Esophagus squamous epithelium (tissue), 5 donors: Measurements from ENCODE around the gene OR4K1. TPM values are rescaled to one million over a fixed set of nuclear protein-coding genes. Genes with fewer than 3 reads are reported as not detected.

Source experiments
- DNase-seq: peaks from one replicate; lab custom pipeline; 2025; lab: John Stamatoyannopoulos, UW
- H3K27ac ChIP-seq, 4 donors: fragments of 200-600 bp; sonication (generic); one replicate each; pipeline ENCODE4 v1.5.1; 2016 to 2019; ENCODE audit warnings: mild to moderate bottlenecking in 1 of 4
- H3K27me3 ChIP-seq, 4 donors: fragments of 200-600 bp; sonication (generic); 1 replicate in 3 of 4; 2 replicates in 1 of 4; pipeline versions ENCODE4 v1.5.1 to v1.6.0; 2017 to 2021; ENCODE audit warnings: antibody characterized with exemption in 1 of 4
- H3K36me3 ChIP-seq, 3 donors: fragments of 200-600 bp; sonication (generic); one replicate each; pipeline ENCODE4 v1.5.1; 2016 to 2019
- H3K4me1 ChIP-seq, 3 donors: fragments of 200-600 bp; sonication (generic); one replicate each; pipeline ENCODE4 v1.5.1; 2017 to 2019
- H3K4me3 ChIP-seq, 4 donors: fragments of 200-600 bp; sonication (generic); 1 replicate in 3 of 4; 2 replicates in 1 of 4; pipeline ENCODE4 v1.5.1; 2016 to 2019; ENCODE audit warnings: mild to moderate bottlenecking in 2 of 4, moderate library complexity in 1 of 4
- H3K9me3 ChIP-seq, 3 donors: fragments of 200-600 bp; sonication (generic); one replicate each; pipeline ENCODE4 v1.5.1; 2016 to 2019
- POLR2A ChIP-seq, 4 donors: fragments of 450-650 bp; IDR thresholded peaks; one replicate each; pipeline ENCODE4 v1.6.1; 2017; ENCODE audit warnings: antibody characterized with exemption in 4 of 4, mild to moderate bottlenecking in 4 of 4, moderate library complexity in 3 of 4
- WGBS, 2 donors: methylation state at CpG; one replicate each; pipeline ENCODE4 v1.1.5; 2018; 5-methylcytosine and 5-hydroxymethylcytosine counted together
- intact Hi-C: fragments of 100-400 bp; cut with DNase I; formaldehyde crosslinking; loops from one replicate; pipeline ENCODE4 v1.15.0; 2022
- total RNA-seq, 4 donors: library from RNA; depleted of rRNA; stranded (reverse); fragments of >200 nt; gene quantifications; one replicate each; pipeline ENCODE4 v1.1.0, GENCODE V29; 2016
- TF ChIP-seq, protein P1 (sequence below), 6 experiments: fragments of 450-650 bp in 4 of 6; fragments of 200-600 bp in 2 of 6; sonication (generic) in 2 of 6; IDR thresholded peaks; one replicate each; pipeline ENCODE4 v1.5.1; 2016 to 2019; ENCODE audit warnings: antibody characterized with exemption in 6 of 6, mild to moderate bottlenecking in 4 of 6, moderate library complexity in 4 of 6
- donor health status: DM: yes; HTN: yes; CAD: no.

The OR4K1 gene
- total RNA-seq, 4 donors from 2014 or later, result not detected

DNA sequence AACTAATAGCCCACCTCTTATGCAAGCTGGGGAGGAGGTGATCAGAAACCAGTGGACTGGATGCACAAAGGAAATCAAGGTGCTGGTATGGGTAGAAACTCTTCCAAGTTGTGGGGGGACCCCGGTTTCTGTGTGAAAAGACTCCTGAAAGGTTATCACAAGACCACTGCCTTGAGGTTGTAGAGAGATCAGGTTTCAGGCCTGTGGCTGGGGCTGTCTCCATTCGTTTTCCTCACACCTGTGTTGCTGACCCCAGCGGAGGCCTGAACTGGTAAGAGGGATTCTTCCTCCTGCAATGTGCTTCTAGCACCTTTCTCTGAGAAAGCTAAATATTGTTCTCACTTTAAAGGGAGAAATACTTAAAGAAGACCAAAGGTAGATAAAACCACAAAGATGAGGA lies 19.6 kb upstream of the OR4K1 start:
- no peak for DNase-seq
- Histone ChIP-seq H3K27ac (no peak overlapping the region), H3K27me3 (no peaks in the 10 kb centered on the region), H3K36me3 (no peaks in the 10 kb centered on the region), H3K4me3 (no peak overlapping the region), H3K9me3 (peaks cover 0 to 24% (median 0%) of the 10 kb centered on the region in 3 donors), H3K4me1 (no peaks in the 10 kb centered on the region)
- no peak for TF ChIP-seq POLR2A (IDR thresholded peaks at IDR 0.05)
- TF ChIP-seq, protein P1, sequence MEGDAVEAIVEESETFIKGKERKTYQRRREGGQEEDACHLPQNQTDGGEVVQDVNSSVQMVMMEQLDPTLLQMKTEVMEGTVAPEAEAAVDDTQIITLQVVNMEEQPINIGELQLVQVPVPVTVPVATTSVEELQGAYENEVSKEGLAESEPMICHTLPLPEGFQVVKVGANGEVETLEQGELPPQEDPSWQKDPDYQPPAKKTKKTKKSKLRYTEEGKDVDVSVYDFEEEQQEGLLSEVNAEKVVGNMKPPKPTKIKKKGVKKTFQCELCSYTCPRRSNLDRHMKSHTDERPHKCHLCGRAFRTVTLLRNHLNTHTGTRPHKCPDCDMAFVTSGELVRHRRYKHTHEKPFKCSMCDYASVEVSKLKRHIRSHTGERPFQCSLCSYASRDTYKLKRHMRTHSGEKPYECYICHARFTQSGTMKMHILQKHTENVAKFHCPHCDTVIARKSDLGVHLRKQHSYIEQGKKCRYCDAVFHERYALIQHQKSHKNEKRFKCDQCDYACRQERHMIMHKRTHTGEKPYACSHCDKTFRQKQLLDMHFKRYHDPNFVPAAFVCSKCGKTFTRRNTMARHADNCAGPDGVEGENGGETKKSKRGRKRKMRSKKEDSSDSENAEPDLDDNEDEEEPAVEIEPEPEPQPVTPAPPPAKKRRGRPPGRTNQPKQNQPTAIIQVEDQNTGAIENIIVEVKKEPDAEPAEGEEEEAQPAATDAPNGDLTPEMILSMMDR (IDR thresholded peaks at IDR 0.05), result no peak
- intact Hi-C loops, result no loop called here
- 39 to 49% methylated on average over 3 of the region's 3 CpGs for WGBS, 2 donors

DNA sequence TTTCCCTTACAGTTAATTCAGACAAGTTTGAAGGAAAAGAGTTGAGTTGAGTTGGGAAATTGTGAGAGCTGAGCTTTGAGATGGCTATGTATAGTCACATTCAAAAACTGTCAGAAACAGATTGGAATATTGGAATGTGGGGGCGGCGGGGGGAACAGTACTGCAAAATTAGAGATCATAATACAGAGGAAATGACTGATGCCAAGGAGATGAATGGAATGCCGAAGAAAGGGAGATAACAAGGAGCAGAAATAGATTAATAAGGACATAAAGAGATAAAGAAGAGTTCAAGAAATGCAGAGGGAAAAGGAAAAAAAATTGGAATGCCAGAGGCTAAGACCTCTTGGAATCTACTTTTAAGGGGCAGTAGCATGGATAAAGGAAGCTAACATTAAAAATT lies 13.5 kb upstream of the OR4K1 start:
- no peaks in the 10 kb centered on the region for H3K36me3 ChIP-seq
- no peak overlapping the region for H3K27ac ChIP-seq
- H3K4me3 ChIP-seq, result no peak overlapping the region
- peaks cover 0 to 15% (median 3%) of the 10 kb centered on the region in 3 donors for H3K9me3 ChIP-seq
- no peak for DNase-seq
- no peaks in the 10 kb centered on the region for H3K4me1 ChIP-seq
- no peak for TF ChIP-seq POLR2A (IDR thresholded peaks at IDR 0.05)
- TF ChIP-seq, protein P1 (IDR thresholded peaks at IDR 0.05), result no peak
- intact Hi-C loops, result no loop called here
- WGBS, 2 donors, result 63% methylated on average over 2 to 3 of the region's 3 CpGs
- H3K27me3 ChIP-seq, result no peaks in the 10 kb centered on the region

DNA sequence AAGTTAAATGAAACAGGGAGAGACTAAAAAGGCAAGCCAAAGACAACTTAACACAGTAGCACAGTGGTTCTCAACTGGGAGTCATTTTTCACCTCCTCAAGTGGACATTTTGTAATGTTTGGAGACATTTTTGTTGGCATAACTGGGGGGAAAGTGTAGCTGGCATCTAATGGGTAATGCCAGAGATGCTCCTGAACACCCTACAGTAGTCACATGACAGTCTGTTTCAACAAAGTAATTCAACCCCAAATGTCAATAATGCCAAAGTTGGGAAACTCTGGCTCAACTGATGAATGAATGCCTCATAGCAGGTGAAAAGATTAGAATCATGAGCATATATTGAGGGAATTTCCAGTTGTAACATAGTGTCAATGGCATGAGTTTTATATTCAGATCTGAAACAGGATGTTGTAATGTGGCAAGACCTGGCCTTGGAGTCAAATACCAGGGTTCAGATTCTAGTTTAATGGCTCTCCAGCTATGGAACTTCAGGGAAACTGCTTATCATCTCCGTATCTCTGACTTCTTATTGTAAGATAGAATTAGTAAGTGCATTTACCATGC lies 12.7 kb upstream of the OR4K1 start:
- no peaks in the 10 kb centered on the region for H3K4me1 ChIP-seq
- no peaks in the 10 kb centered on the region for H3K27me3 ChIP-seq
- no peak overlapping the region for H3K27ac ChIP-seq
- DNase-seq, result no peak
- 35 to 65% methylated on average over 1 of the region's 1 CpG for WGBS, 2 donors
- peaks cover 0 to 15% (median 3%) of the 10 kb centered on the region in 3 donors for H3K9me3 ChIP-seq
- no peak for TF ChIP-seq POLR2A (IDR thresholded peaks at IDR 0.05)
- TF ChIP-seq, protein P1 (IDR thresholded peaks at IDR 0.05), result no peak
- intact Hi-C loops, result no loop called here
- no peaks in the 10 kb centered on the region for H3K36me3 ChIP-seq
- no peak overlapping the region for H3K4me3 ChIP-seq

DNA sequence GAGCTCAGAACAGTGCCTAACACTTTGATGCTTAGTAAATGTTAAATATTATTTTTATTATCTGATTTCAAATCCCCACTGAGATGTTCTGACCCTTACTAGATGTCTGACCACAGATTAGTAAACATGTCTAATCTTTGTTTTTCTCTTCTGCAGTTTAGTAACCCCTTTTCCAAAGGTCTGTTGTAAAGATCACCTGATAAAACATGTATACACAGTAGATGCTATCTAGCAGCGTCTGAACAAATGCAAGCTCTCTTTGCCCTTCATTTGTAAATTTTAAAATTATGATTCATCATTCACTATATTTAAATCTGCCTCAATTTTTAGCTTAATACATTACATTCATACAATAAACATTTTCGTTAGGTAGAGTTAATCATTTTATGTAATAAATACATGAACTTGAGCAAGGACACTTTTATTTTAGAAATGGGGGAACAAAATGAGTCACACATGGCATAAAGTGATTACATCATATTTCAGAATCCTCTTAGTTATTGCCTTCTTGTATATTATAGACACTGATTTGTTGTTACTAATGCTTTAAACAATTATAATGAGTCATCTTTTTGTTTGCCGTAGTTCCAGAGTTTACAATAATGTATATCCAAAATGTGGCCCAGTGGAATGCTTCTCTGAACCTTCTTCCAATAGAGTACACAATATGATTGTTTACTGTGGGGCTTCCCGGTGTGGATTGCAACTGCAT lies 12.0 kb upstream of the OR4K1 start:
- WGBS, 2 donors, result 36 to 40% methylated on average over 4 of the region's 4 CpGs

More for the DNA sequence above, 12.0 kb upstream of the OR4K1 start:
- intact Hi-C loops, result no loop called here
- Histone ChIP-seq H3K36me3 (no peaks in the 10 kb centered on the region), H3K4me1 (no peaks in the 10 kb centered on the region), H3K27me3 (no peaks in the 10 kb centered on the region), H3K4me3 (no peak overlapping the region), H3K9me3 (peaks cover 0 to 15% (median 3%) of the 10 kb centered on the region in 3 donors), H3K27ac (no peak overlapping the region)
- DNase-seq, result no peak
- TF ChIP-seq, protein P1 (IDR thresholded peaks at IDR 0.05), result no peak
- no peak for TF ChIP-seq POLR2A (IDR thresholded peaks at IDR 0.05)
